C4-2B (cell line): ENCODE measurements around the gene FRAS1.
A peak's percentile ranks its signal among the peaks of the same experiment; 100 is the strongest.

Experiments
- H3K27ac ChIP-seq: fragments of 450-650 bp; 2 replicates; pipeline ENCODE4 v1.5.1; 2017
- ZFX ChIP-seq: fragments of 450-650 bp; IDR thresholded peaks from 2 replicates; pipeline ENCODE4 v1.6.1; 2017
- TF ChIP-seq, protein P1 (sequence below): fragments of 450-650 bp; conservative IDR thresholded peaks from 2 replicates; pipeline ENCODE4 v1.5.1; 2017; ENCODE audit warnings: mild to moderate bottlenecking

FRAS1 gene

GRCh38 chr4:78039678-78040077 is 17.4 kb upstream of the FRAS1 start:
- TF ChIP-seq ZFX, result no peak
- TF ChIP-seq, protein P1, sequence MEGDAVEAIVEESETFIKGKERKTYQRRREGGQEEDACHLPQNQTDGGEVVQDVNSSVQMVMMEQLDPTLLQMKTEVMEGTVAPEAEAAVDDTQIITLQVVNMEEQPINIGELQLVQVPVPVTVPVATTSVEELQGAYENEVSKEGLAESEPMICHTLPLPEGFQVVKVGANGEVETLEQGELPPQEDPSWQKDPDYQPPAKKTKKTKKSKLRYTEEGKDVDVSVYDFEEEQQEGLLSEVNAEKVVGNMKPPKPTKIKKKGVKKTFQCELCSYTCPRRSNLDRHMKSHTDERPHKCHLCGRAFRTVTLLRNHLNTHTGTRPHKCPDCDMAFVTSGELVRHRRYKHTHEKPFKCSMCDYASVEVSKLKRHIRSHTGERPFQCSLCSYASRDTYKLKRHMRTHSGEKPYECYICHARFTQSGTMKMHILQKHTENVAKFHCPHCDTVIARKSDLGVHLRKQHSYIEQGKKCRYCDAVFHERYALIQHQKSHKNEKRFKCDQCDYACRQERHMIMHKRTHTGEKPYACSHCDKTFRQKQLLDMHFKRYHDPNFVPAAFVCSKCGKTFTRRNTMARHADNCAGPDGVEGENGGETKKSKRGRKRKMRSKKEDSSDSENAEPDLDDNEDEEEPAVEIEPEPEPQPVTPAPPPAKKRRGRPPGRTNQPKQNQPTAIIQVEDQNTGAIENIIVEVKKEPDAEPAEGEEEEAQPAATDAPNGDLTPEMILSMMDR, result no peak
- H3K27ac ChIP-seq, result no peak overlapping the region

DNA sequence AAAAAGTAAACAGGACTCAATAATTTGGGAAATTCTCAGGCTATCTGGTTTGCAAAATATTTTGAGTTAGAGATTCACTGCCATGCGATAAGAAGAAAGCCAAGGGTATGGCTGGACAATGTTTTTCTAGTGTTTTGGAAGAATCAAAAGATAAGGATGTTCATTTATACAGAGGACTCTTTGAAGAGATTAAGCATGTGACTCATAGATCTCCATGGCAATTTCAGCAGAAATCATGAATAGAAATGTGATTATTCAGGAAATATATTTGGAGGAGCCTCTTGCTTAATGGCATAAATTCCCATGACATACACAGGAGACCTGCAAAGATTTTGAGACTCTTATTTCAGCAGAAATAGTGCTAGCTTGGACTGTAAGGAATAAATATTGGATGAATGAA is 16.7 kb upstream of the FRAS1 start:
- TF ChIP-seq, protein P1, result no peak
- no peak for TF ChIP-seq ZFX
- no peak overlapping the region for H3K27ac ChIP-seq

- H3K27ac ChIP-seq, result no peak overlapping the region
- TF ChIP-seq, protein P1, result no peak
- no peak for TF ChIP-seq ZFX
Observed at GRCh38 chr4:78047366-78047765, 9.8 kb upstream of the FRAS1 start.

DNA sequence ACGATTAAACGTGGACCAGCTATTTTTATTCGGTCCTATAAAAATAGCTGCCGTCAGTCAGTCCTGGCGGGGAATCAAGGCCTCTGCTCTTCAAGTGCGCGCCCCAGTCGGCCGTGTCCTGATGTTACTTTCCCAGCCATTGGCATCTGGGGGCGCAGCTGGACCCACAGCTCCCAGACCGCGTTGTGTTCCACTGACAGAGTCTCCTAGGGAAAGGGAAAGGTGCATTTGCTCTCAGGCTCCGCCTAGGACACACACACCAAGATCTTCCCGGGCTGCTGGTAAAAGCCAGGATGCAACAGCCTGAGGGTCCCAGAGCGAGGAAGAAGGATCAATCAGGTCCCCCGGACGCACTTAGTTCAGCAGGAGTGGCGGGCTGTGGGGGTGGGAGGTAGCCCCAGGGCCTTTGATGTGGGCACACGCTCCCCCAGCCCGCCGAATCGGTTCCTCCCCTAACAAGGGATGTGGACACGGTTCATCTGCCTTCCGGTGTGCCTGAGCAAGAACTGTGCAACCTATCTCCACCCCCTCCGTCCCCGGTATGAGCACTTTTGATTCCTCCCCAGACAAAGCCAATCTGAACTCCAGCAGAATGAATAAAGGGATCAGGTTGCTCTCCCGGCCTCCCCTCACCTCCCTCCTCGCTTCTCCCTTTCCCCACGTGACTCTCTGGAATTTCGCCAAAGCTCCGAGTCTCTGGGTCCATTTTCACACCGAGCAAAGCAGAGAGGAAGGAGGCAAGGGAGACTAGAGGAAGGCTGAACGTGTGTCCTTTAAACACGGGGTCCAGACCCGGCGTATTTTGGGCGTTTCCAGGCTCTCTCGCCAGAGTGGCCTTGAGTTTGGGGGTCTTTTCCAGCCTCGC is 626 bp upstream of the FRAS1 start:
- H3K27ac ChIP-seq, result peak overlapping the region; percentile 52
- TF ChIP-seq ZFX, result no peak

GRCh38 chr4:78057600-78058550 is 752 bp downstream of the FRAS1 start:
- TF ChIP-seq ZFX, result no peak
- TF ChIP-seq, protein P1, result no peak
- no peak overlapping the region; the same call in 1 of the 2 replicates for H3K27ac ChIP-seq

- TF ChIP-seq, protein P1, result no peak
- no peak for TF ChIP-seq ZFX
- peak overlapping the region; percentile 8; the same call in 1 of the 2 replicates for H3K27ac ChIP-seq
Observed at GRCh38 chr4:78058591-78059523, 1.7 kb downstream of the FRAS1 start.

GRCh38 chr4:78059524-78059889 is 2.4 kb downstream of the FRAS1 start:
- no peak overlapping the region for H3K27ac ChIP-seq
- TF ChIP-seq, protein P1, result peak; percentile 70
- no peak for TF ChIP-seq ZFX
